ENCODE results near the gene TMEM38B. TPM values are rescaled to one million over a fixed set of nuclear protein-coding genes. Genes with fewer than 3 reads are reported as not detected.

The TMEM38B gene
- 91.8 TPM for total RNA-seq

- DNase-seq = peak; percentile 93
These were observed at the start of gene TMEM38B for GRCh38 chr9:105694190-105694847. Gene TMEM38B, plus strand, starts transcription at chr9:105694541. Its CDS starts 120 bp downstream, at chr9:105694661.

- DNase-seq = no peak
These were observed 47.3 kb upstream of the TMEM38B start for GRCh38 chr9:105646879-105647594.

GRCh38 chr9:105647595-105648349, 46.6 kb upstream of the TMEM38B start:
- peak; percentile 37 for DNase-seq

GRCh38 chr9:105651806-105652205, 42.5 kb upstream of the TMEM38B start:
- no peak for DNase-seq

GRCh38 chr9:105656131-105656921, 38.0 kb upstream of the TMEM38B start:
- DNase-seq = peak; percentile 65

GRCh38 chr9:105658351-105658750, 36.0 kb upstream of the TMEM38B start:
- DNase-seq = no peak

- DNase-seq = peak; percentile 5
These were observed 33.3 kb upstream of the TMEM38B start for GRCh38 chr9:105661011-105661410.

- no peak for DNase-seq
These were observed 31.9 kb upstream of the TMEM38B start, which contains the start of gene TAL2 for GRCh38 chr9:105662184-105663104. Gene TAL2, plus strand, starts transcription at chr9:105662457. Its CDS starts 40 bp downstream, at chr9:105662497.

GRCh38 chr9:105663914-105664313, 30.4 kb upstream of the TMEM38B start:
- DNase-seq = no peak

GRCh38 chr9:105667867-105668266, 26.5 kb upstream of the TMEM38B start:
- DNase-seq = no peak

- no peak for DNase-seq
These were observed 24.0 kb upstream of the TMEM38B start for GRCh38 chr9:105670315-105670714.

- DNase-seq = no peak
These were observed 23.6 kb upstream of the TMEM38B start for GRCh38 chr9:105670775-105671174.

GRCh38 chr9:105672711-105673234, 21.6 kb upstream of the TMEM38B start:
- DNase-seq = no peak

- DNase-seq = no peak
These were observed 20.4 kb upstream of the TMEM38B start for GRCh38 chr9:105673850-105674387.

GRCh38 chr9:105676351-105676923, 17.9 kb upstream of the TMEM38B start:
- no peak for DNase-seq

- peak; percentile 33 for DNase-seq
These were observed 16.2 kb upstream of the TMEM38B start for GRCh38 chr9:105678163-105678562.

- no peak for DNase-seq
These were observed 15.6 kb upstream of the TMEM38B start for GRCh38 chr9:105678781-105679180.

GRCh38 chr9:105679257-105680022, 14.9 kb upstream of the TMEM38B start:
- no peak for DNase-seq

GRCh38 chr9:105681313-105681712, 13.0 kb upstream of the TMEM38B start:
- DNase-seq = no peak

Measured in tongue (tissue), 2 donors.